Panc1 (cell line): Measurements from ENCODE around the gene MRPS5. TPM values are rescaled to one million over a fixed set of nuclear protein-coding genes. Genes with fewer than 3 reads are reported as not detected.

Source experiments
- ATAC-seq: fragments of 200-7000 bp; cut with Tn5 transposase; 2 replicates; pipeline ENCODE4 v1.9.1; 2020; ENCODE audit warnings: mild to moderate bottlenecking, moderate library complexity
- BruUV-seq: library from RNA; stranded (reverse); fragments of 400-500 nt; replicated peaks from 2 replicates; lab custom pipeline; 2021; lab: Mats Ljungman, UMichigan
- CTCF ChIA-PET: fragments of 300-600 bp; sonication (Branson Sonifier 250); formaldehyde crosslinking; loops from one replicate; lab custom pipeline; 2022; ENCODE audit warnings: antibody characterized with exemption; lab: Charles Lee
- POLR2A ChIA-PET: fragments of 300-600 bp; sonication (Branson Sonifier 250); formaldehyde crosslinking; loops from one replicate; lab custom pipeline; 2022; ENCODE audit warnings: antibody characterized with exemption; lab: Charles Lee
- DNase-seq: peaks from one replicate; pipeline ENCODE4 v3.0.0-alpha.2; 2010; ENCODE audit warnings: low read depth, low spot score
- H3K27ac ChIP-seq: 2 replicates; pipeline ENCODE4 v1.5.1; 2011; ENCODE audit warnings: mild to moderate bottlenecking, low read length, inconsistent platforms
- H3K27me3 ChIP-seq: fragments of 200-500 bp; sonication (Bioruptor generic); 2 replicates; pipeline ENCODE4 v1.6.0; 2014; ENCODE audit warnings: low read length, inconsistent platforms; ENCODE audit not compliant: control insufficient read depth, insufficient read depth
- H3K36me3 ChIP-seq: fragments of 200-500 bp; sonication (Bioruptor generic); 2 replicates; pipeline ENCODE4 v1.5.1; 2014; ENCODE audit warnings: inconsistent platforms, mild to moderate bottlenecking, low read length, moderate library complexity; ENCODE audit not compliant: control insufficient read depth, insufficient read depth
- H3K4me1 ChIP-seq: 2 replicates; pipeline ENCODE4 v1.5.1; 2011; ENCODE audit warnings: inconsistent platforms, mild to moderate bottlenecking, low read length, moderate library complexity; ENCODE audit not compliant: control insufficient read depth, insufficient read depth
- H3K4me3 ChIP-seq, 2 experiments: 2 replicates each; pipeline ENCODE4 v1.5.1; 2011 to 2012; ENCODE audit warnings: low read depth in 2 of 2, low read length in 2 of 2, mild to moderate bottlenecking in 2 of 2, inconsistent platforms in 1 of 2, moderate library complexity in 1 of 2
- H3K9me3 ChIP-seq: fragments of 200-500 bp; sonication (Bioruptor generic); 2 replicates; pipeline ENCODE4 v1.5.1; 2014; ENCODE audit warnings: low read depth, mild to moderate bottlenecking, inconsistent platforms, low read length, moderate library complexity; ENCODE audit not compliant: control insufficient read depth, insufficient read depth
- POLR2AphosphoS5 ChIP-seq: IDR thresholded peaks from 2 replicates; pipeline ENCODE4 v1.6.1; 2012; ENCODE audit warnings: mild to moderate bottlenecking, low read depth, low read length, moderate library complexity
- SIN3A ChIP-seq: IDR thresholded peaks from 2 replicates; pipeline ENCODE4 v1.6.1; 2012; ENCODE audit warnings: low read depth, mild to moderate bottlenecking, low read length, moderate library complexity, borderline replicate concordance; ENCODE audit not compliant: insufficient read depth
- TCF7L2 ChIP-seq: IDR thresholded peaks from 2 replicates; pipeline ENCODE4 v1.6.1; 2011; ENCODE audit warnings: mild to moderate bottlenecking, low read depth, low read length, inconsistent platforms
- in situ Hi-C: cut with HindIII; loops from 2 replicates; pipeline ENCODE4 v1.10.0; 2016; ENCODE audit warnings: low sequenced_read_pairs, low pct_unique_long_range_greater_than_20kb
- intact Hi-C: fragments of 100-400 bp; cut with micrococcal nuclease; formaldehyde crosslinking; loops from one replicate; pipeline ENCODE4 v1.10.0; 2022; ENCODE audit not compliant: unreplicated experiment
- total RNA-seq: library from RNA; stranded (reverse); gene quantifications from one replicate; pipeline ENCODE4 v1.2.1, GENCODE V29; 2021; ENCODE audit not compliant: unreplicated experiment
- TF ChIP-seq, protein P1 (sequence below): fragments of 450-650 bp; IDR thresholded peaks from 2 replicates; pipeline ENCODE4 v1.5.1; 2017; ENCODE audit warnings: mild to moderate bottlenecking
- TF ChIP-seq, protein P2 (sequence below), 2 experiments: IDR thresholded peaks; 2 replicates each; pipeline ENCODE4 v1.6.1; 2011 to 2012; ENCODE audit warnings: low read depth in 2 of 2, control low read depth in 1 of 2, low read length in 1 of 2, mild to moderate bottlenecking in 1 of 2, moderate library complexity in 1 of 2; ENCODE audit not compliant: insufficient read depth in 1 of 2

MRPS5 gene
- total RNA-seq, 1 experiment from 2014 or later: 95.8 TPM

DNA sequence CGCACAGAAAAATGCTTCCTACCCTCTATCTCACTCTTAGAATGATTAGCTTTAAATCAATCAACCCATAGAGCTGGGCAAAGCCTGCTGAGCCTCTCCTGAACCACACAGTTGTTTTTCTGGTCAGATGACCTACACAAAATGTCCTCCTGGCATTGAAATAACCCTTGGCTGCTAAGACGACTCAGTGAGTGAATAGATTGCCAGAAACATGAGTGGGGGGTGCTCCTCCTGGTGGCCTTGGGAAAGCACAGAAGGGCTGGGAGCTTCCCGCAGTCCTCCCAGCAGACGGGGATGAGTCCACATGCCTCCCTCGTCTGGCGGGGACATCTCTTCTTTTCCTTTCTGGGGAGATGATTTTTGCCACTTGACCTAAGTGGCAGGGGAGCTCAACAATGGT is 81.2 kb downstream of the MRPS5 start:
- intact Hi-C loops: no loop called here
- Histone ChIP-seq H3K4me3 (no peak overlapping the region), H3K9me3 (no peaks in the 10 kb centered on the region), H3K27ac (no peak overlapping the region), H3K36me3 (no peaks in the 10 kb centered on the region), H3K27me3 (no peaks in the 10 kb centered on the region), H3K4me1 (no peaks in the 10 kb centered on the region)
- BruUV-seq: no TSS peak
- ATAC-seq: no peak
- no peak for DNase-seq
- ChIA-PET POLR2A (no interaction called here), CTCF (interaction anchor here (0.6 to 0.8 kb wide), 2 partner anchors 13 to 223 kb away, joined by 3 to 10 read pairs; no protein-coding TSS in a partner anchor)
- no peak for TF ChIP-seq SIN3A
- in situ Hi-C loops: no loop called here

DNA sequence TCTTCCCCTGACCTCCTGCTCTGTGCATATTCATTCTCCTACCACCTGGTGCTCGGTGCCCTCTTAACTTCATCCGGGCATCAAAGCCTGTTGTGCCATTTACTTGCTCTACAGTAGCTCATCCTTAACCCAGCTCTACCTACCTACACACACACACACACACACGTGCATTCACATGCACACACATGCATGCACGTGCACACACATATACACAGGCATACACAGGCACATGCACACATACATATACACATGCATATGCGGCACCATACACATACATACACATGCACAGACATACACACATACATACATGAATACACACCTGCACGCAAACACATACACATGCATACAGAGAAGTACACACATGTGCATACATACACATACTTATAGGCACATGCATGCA is 81.6 kb downstream of the MRPS5 start:
- Histone ChIP-seq H3K9me3 (no peaks in the 10 kb centered on the region), H3K4me3 (no peak overlapping the region), H3K27me3 (0 out of 2 replicates have a peak, but pooled peaks cover 2% of the 10 kb centered on the region), H3K4me1 (no peaks in the 10 kb centered on the region), H3K27ac (no peak overlapping the region), H3K36me3 (no peaks in the 10 kb centered on the region)
- in situ Hi-C loops: no loop called here
- CTCF ChIA-PET: interaction anchor here (0.6 to 0.8 kb wide), 2 partner anchors 13 to 223 kb away, joined by 3 to 10 read pairs; no protein-coding TSS in a partner anchor
- TF ChIP-seq, protein P1, sequence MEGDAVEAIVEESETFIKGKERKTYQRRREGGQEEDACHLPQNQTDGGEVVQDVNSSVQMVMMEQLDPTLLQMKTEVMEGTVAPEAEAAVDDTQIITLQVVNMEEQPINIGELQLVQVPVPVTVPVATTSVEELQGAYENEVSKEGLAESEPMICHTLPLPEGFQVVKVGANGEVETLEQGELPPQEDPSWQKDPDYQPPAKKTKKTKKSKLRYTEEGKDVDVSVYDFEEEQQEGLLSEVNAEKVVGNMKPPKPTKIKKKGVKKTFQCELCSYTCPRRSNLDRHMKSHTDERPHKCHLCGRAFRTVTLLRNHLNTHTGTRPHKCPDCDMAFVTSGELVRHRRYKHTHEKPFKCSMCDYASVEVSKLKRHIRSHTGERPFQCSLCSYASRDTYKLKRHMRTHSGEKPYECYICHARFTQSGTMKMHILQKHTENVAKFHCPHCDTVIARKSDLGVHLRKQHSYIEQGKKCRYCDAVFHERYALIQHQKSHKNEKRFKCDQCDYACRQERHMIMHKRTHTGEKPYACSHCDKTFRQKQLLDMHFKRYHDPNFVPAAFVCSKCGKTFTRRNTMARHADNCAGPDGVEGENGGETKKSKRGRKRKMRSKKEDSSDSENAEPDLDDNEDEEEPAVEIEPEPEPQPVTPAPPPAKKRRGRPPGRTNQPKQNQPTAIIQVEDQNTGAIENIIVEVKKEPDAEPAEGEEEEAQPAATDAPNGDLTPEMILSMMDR: no peak
- TF ChIP-seq SIN3A (no peak), POLR2AphosphoS5 (no peak), TCF7L2 (no peak)
- TF ChIP-seq, protein P2, sequence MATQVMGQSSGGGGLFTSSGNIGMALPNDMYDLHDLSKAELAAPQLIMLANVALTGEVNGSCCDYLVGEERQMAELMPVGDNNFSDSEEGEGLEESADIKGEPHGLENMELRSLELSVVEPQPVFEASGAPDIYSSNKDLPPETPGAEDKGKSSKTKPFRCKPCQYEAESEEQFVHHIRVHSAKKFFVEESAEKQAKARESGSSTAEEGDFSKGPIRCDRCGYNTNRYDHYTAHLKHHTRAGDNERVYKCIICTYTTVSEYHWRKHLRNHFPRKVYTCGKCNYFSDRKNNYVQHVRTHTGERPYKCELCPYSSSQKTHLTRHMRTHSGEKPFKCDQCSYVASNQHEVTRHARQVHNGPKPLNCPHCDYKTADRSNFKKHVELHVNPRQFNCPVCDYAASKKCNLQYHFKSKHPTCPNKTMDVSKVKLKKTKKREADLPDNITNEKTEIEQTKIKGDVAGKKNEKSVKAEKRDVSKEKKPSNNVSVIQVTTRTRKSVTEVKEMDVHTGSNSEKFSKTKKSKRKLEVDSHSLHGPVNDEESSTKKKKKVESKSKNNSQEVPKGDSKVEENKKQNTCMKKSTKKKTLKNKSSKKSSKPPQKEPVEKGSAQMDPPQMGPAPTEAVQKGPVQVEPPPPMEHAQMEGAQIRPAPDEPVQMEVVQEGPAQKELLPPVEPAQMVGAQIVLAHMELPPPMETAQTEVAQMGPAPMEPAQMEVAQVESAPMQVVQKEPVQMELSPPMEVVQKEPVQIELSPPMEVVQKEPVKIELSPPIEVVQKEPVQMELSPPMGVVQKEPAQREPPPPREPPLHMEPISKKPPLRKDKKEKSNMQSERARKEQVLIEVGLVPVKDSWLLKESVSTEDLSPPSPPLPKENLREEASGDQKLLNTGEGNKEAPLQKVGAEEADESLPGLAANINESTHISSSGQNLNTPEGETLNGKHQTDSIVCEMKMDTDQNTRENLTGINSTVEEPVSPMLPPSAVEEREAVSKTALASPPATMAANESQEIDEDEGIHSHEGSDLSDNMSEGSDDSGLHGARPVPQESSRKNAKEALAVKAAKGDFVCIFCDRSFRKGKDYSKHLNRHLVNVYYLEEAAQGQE (IDR thresholded peaks at IDR 0.05; ENCODE audit: insufficient read depth in 1 of 2, low read depth in 2 of 2, low read length in 1 of 2): no peak
- BruUV-seq: no TSS peak
- intact Hi-C loops: no loop called here
- DNase-seq (no peak), ATAC-seq (no peak)
- POLR2A ChIA-PET: no interaction called here

DNA sequence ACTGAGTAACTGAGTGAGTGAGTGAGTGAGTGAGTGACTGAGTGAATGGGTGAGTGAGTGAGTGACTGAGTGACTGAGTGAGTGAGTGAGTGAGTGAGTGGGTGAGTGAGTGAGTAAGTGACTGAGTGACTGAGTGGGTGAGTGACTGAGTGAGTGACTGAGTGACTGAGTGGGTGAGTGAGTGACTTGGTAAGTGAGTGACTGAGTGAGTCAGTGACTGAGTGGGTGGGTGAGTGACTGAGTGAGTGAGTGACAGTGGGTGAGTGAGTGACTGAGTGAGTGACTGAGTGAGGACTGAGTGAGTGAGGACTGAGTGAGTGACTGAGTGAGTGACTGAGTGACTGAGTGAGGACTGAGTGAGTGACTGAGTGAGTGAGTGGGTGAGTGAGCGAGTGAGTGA is 82.2 kb downstream of the MRPS5 start:
- Histone ChIP-seq H3K27ac (no peak overlapping the region), H3K4me3 (no peak overlapping the region), H3K9me3 (no peaks in the 10 kb centered on the region), H3K27me3 (peaks cover 5% of the 10 kb centered on the region; the same call in 1 of the 2 replicates), H3K36me3 (no peaks in the 10 kb centered on the region), H3K4me1 (no peaks in the 10 kb centered on the region)
- no peak for DNase-seq
- in situ Hi-C loops: no loop called here
- BruUV-seq: no TSS peak
- ChIA-PET CTCF (no interaction called here), POLR2A (no interaction called here)
- intact Hi-C loops: no loop called here
- TF ChIP-seq SIN3A: no peak
- TF ChIP-seq, protein P1: no peak
- TF ChIP-seq TCF7L2: no peak
- TF ChIP-seq, protein P2 (IDR thresholded peaks at IDR 0.05; ENCODE audit: insufficient read depth in 1 of 2, low read depth in 2 of 2, low read length in 1 of 2): no peak
- TF ChIP-seq POLR2AphosphoS5: no peak
- ATAC-seq: no peak
